Inflammatory macrophage treated with lipopolysaccharide for 4 hours (primary cell): Measurements from ENCODE around the gene LCE1F.

Experiments used
- DNase-seq: peaks from one replicate; pipeline ENCODE4 v3.0.0-alpha.2; 2020

The LCE1F gene

GRCh38 chr1:152777510-152778137 is 2.7 kb downstream of the LCE1F start:
- peak; percentile 12 for DNase-seq

- DNase-seq, result no peak
Observed at GRCh38 chr1:152783095-152783494, 8.2 kb downstream of the LCE1F start.

- DNase-seq, result no peak
Observed at GRCh38 chr1:152786077-152786476, 11.1 kb downstream of the LCE1F start, which contains the start of gene LCE1E. Gene LCE1E (plus strand): TSS chr1:152786257. CDS start chr1:152787300, 1,043 bp downstream.

- no peak for DNase-seq
Observed at GRCh38 chr1:152795686-152796085, 20.7 kb downstream of the LCE1F start.

GRCh38 chr1:152796421-152796820 is 21.5 kb downstream of the LCE1F start, which contains the start of gene LCE1D:
Gene LCE1D (plus strand): TSS chr1:152796721. CDS start chr1:152797795, 1,074 bp downstream.
- no peak for DNase-seq

GRCh38 chr1:152801333-152801732 is 26.4 kb downstream of the LCE1F start:
- DNase-seq, result no peak

GRCh38 chr1:152806576-152806975 is 31.6 kb downstream of the LCE1F start, which contains the start of gene LCE1C:
Gene LCE1C (minus strand): TSS chr1:152806651. CDS start chr1:152805478, 1,173 bp downstream.
- no peak for DNase-seq

- DNase-seq, result no peak
Observed at GRCh38 chr1:152811050-152811449, 36.1 kb downstream of the LCE1F start.

- no peak for DNase-seq
Observed at GRCh38 chr1:152811671-152812070, 36.7 kb downstream of the LCE1F start, which contains the start of gene LCE1B. Gene LCE1B (plus strand): TSS chr1:152811971. CDS start chr1:152812447, 476 bp downstream.

- no peak for DNase-seq
Observed at GRCh38 chr1:152817309-152817708, 42.4 kb downstream of the LCE1F start.

- DNase-seq, result no peak
Observed at GRCh38 chr1:152823294-152823693, 48.4 kb downstream of the LCE1F start.

GRCh38 chr1:152824964-152825363 is 50.0 kb downstream of the LCE1F start:
- DNase-seq, result no peak
